HepG2 (cell line): ENCODE measurements around the gene SCGB1C2. TPM values are rescaled to one million over a fixed set of nuclear protein-coding genes. Genes with fewer than 3 reads are reported as not detected.

Experiments used
- AHR ChIP-seq: IDR thresholded peaks from 2 replicates; pipeline ENCODE4 v1.6.1; 2018; ENCODE audit warnings: missing genetic modification reagents, missing compliant biosample characterization
- ARID4A ChIP-seq: sonication (generic); formaldehyde crosslinking; IDR thresholded peaks from 2 replicates; pipeline ENCODE4 v1.5.0; 2020; ENCODE audit warnings: mild to moderate bottlenecking, missing genetic modification reagents, borderline replicate concordance
- CENPBD1 ChIP-seq: sonication (generic); formaldehyde crosslinking; IDR thresholded peaks from 2 replicates; pipeline ENCODE4 v1.8.0; 2022; ENCODE audit warnings: missing genetic modification reagents, low read depth, mild to moderate bottlenecking, borderline replicate concordance
- DBP ChIP-seq: sonication (generic); formaldehyde crosslinking; IDR thresholded peaks from 2 replicates; pipeline ENCODE4 v1.4.0; 2020; ENCODE audit warnings: missing genetic modification reagents; ENCODE audit errors: not compliant biosample characterization
- FOXK2 ChIP-seq: fragments of 450-650 bp; IDR thresholded peaks from 2 replicates; pipeline ENCODE4 v1.6.1; 2016
- HNRNPK ChIP-seq: fragments of 200-400 bp; formaldehyde crosslinking; IDR thresholded peaks from 2 replicates; pipeline ENCODE4 v1.6.1; 2018; ENCODE audit warnings: low read length, low read depth, moderate library complexity, mild to moderate bottlenecking; ENCODE audit not compliant: poor library complexity, severe bottlenecking
- MAX ChIP-seq: IDR thresholded peaks from 2 replicates; pipeline ENCODE4 v1.6.1; 2012; ENCODE audit warnings: inconsistent platforms
- RORA ChIP-seq: sonication (generic); formaldehyde crosslinking; IDR thresholded peaks from 2 replicates; pipeline ENCODE4 v1.5.0; 2020; ENCODE audit warnings: mild to moderate bottlenecking, missing genetic modification reagents, moderate library complexity
- SRSF1 ChIP-seq: fragments of 200-400 bp; formaldehyde crosslinking; optimal IDR thresholded peaks from 2 replicates; pipeline ENCODE3; 2017; ENCODE audit warnings: mild to moderate bottlenecking, low read depth, low read length, moderate library complexity
- THAP8 ChIP-seq: sonication (generic); formaldehyde crosslinking; IDR thresholded peaks from 2 replicates; pipeline ENCODE4 v1.5.1; 2020; ENCODE audit warnings: missing genetic modification reagents, mild to moderate bottlenecking, borderline replicate concordance
- ZNF343 ChIP-seq: sonication (generic); formaldehyde crosslinking; IDR thresholded peaks from 2 replicates; pipeline ENCODE4 v1.4.0; 2020; ENCODE audit warnings: mild to moderate bottlenecking, missing genetic modification reagents
- ZNF574 ChIP-seq: sonication (generic); formaldehyde crosslinking; IDR thresholded peaks from 2 replicates; pipeline ENCODE4 v1.4.0; 2020; ENCODE audit warnings: missing genetic modification reagents
- ZNF768 ChIP-seq: sonication (generic); formaldehyde crosslinking; IDR thresholded peaks from 2 replicates; pipeline ENCODE4 v1.4.0; 2020; ENCODE audit warnings: missing genetic modification reagents
- polyA plus RNA-seq, 8 experiments: library from polyadenylated mRNA; depleted of rRNA in 3 of 8; stranded (reverse) in 7 of 8; unstranded in 1 of 8; fragments of >200 nt; fragmentation: Illumina TruSeq in 4 of 8; extraction: Trizol in 4 of 8; gene quantifications; 2 replicates each; pipeline versions ENCODE4 v1.2.1 to v1.2.3, GENCODE V29; 2011 to 2016; ENCODE audit warnings: low read depth in 4 of 8, missing spikeins in 1 of 8, mixed read lengths in 1 of 8; ENCODE audit not compliant: insufficient read depth in 1 of 8
- total RNA-seq, 5 experiments: library from RNA; depleted of rRNA; stranded (reverse); fragments of >200 nt; fragmentation: Illumina TruSeq; extraction: Trizol; gene quantifications; 2 replicates each; pipeline ENCODE4 v1.2.3, GENCODE V29; 2016; ENCODE audit warnings: low read depth in 1 of 5

Gene SCGB1C2
- total and polyA plus RNA-seq, 2 of the 13 experiments (the other 11 are each of a cell fraction or from before 2014, with no cell fraction given) = not detected

- TF ChIP-seq RORA (CRISPR knock-in tag) = no peak
- no peak for TF ChIP-seq THAP8
- no peak for TF ChIP-seq DBP (CRISPR knock-in tag)
- no peak for TF ChIP-seq SRSF1
- no peak for TF ChIP-seq ZNF768 (CRISPR knock-in tag)
- TF ChIP-seq AHR (CRISPR knock-in tag) = no peak
- no peak for TF ChIP-seq ZNF574 (CRISPR knock-in tag)
- no peak for TF ChIP-seq FOXK2
- TF ChIP-seq CENPBD1 (CRISPR knock-in tag) = no peak
- TF ChIP-seq ARID4A = no peak
- no peak for TF ChIP-seq HNRNPK
- no peak for TF ChIP-seq ZNF343 (CRISPR knock-in tag)
- TF ChIP-seq MAX = no peak
Observed at GRCh38 chr17:148757-149156, 11.4 kb downstream of the SCGB1C2 start (continued).
